HCT116 (cell line): Measurements from ENCODE around the gene MACIR. TPM values are rescaled to one million over a fixed set of nuclear protein-coding genes. Genes with fewer than 3 reads are reported as not detected.

Experiments
- ATAC-seq: fragments of 200-7000 bp; cut with Tn5 transposase; 2 replicates; pipeline ENCODE4 v1.9.1; 2020; ENCODE audit warnings: mild to moderate bottlenecking, moderate library complexity
- BruUV-seq: library from RNA; stranded (reverse); fragments of 400-500 nt; replicated peaks from 2 replicates; lab custom pipeline; 2021; lab: Mats Ljungman, UMichigan
- CTCF ChIA-PET: fragments of 300-600 bp; sonication (Branson Sonifier 250); formaldehyde crosslinking; loops from one replicate; lab custom pipeline; 2021; ENCODE audit warnings: antibody characterized with exemption; lab: Charles Lee
- POLR2A ChIA-PET: fragments of 300-600, 350-600 bp; sonication (Branson Sonifier 250); formaldehyde crosslinking; loops from one replicate; lab custom pipeline; 2021; ENCODE audit warnings: antibody characterized with exemption; lab: Charles Lee
- RAD21 ChIA-PET, 2 experiments: fragments of 300-600 bp; sonication (Branson Sonifier 250); formaldehyde crosslinking; loops; one replicate each; lab custom pipeline; 2023; ENCODE audit warnings: low total read pairs in 2 of 2; ENCODE audit not compliant: uncharacterized antibody in 2 of 2, unreplicated experiment in 2 of 2, low non-redundant PET in 1 of 2; lab: Charles Lee
- DNase-seq: peaks from one replicate; pipeline ENCODE4 v3.0.0-alpha.2; 2010; ENCODE audit warnings: low read depth, low spot score
- H2AFZ ChIP-seq: fragments of 200-600 bp; shearing (Covaris generic), sonication (generic); 2 replicates; pipeline ENCODE4 v1.6.1; 2017; ENCODE audit warnings: low read depth, mixed run types, mixed read lengths, antibody characterized with exemption, low read length; ENCODE audit not compliant: poor library complexity, severe bottlenecking
- H3K27ac ChIP-seq: 2 replicates; pipeline ENCODE4 v1.5.1; 2012; ENCODE audit warnings: low read depth, low read length
- H3K27me3 ChIP-seq: fragments of 200-600 bp; sonication (generic); 2 replicates; pipeline ENCODE4 v1.6.1; 2016; ENCODE audit warnings: mixed run types, low read length, mixed read lengths; ENCODE audit not compliant: insufficient read depth
- H3K36me3 ChIP-seq, 2 experiments: fragments of 200-500 bp in 1 of 2; fragments of 200-600 bp in 1 of 2; sonication (Bioruptor generic) in 1 of 2; sonication (generic) in 1 of 2; 2 replicates each; pipeline versions ENCODE4 v1.5.1 to v1.6.1; 2014 to 2016; ENCODE audit warnings: low read length in 2 of 2, inconsistent platforms in 1 of 2, mixed read lengths in 1 of 2, mixed run types in 1 of 2; ENCODE audit not compliant: insufficient read depth in 2 of 2, control insufficient read depth in 1 of 2
- H3K4me1 ChIP-seq, 2 experiments: fragments of 200-600 bp in 1 of 2; sonication (generic) in 1 of 2; 2 replicates each; pipeline versions ENCODE4 v1.5.1 to v1.6.1; 2012 to 2017; ENCODE audit warnings: low read length in 2 of 2, inconsistent platforms in 1 of 2, mild to moderate bottlenecking in 1 of 2, mixed read lengths in 1 of 2, mixed run types in 1 of 2, moderate library complexity in 1 of 2; ENCODE audit not compliant: insufficient read depth in 2 of 2, control insufficient read depth in 1 of 2
- H3K4me2 ChIP-seq: fragments of 200-600 bp; sonication (generic); 2 replicates; pipeline ENCODE4 v1.6.1; 2017; ENCODE audit warnings: mixed run types, low read length, mixed read lengths
- H3K4me3 ChIP-seq, 2 experiments: fragments of 200-600 bp in 1 of 2; sonication (generic) in 1 of 2; replicated peaks in 1 of 2; 2 replicates each; pipeline ENCODE4 v1.5.1; 2011 to 2016; ENCODE audit warnings: low read length in 2 of 2, control low read depth in 1 of 2, low read depth in 1 of 2, mild to moderate bottlenecking in 1 of 2, mixed read lengths in 1 of 2, mixed run types in 1 of 2
- H3K79me2 ChIP-seq: fragments of 200-600 bp; sonication (generic); 2 replicates; pipeline ENCODE4 v1.6.1; 2017; ENCODE audit warnings: mild to moderate bottlenecking, mixed run types, low read length, moderate library complexity, mixed read lengths; ENCODE audit not compliant: insufficient read depth
- H3K9ac ChIP-seq: fragments of 200-600 bp; sonication (generic); 2 replicates; pipeline ENCODE4 v1.6.1; 2016; ENCODE audit warnings: low read length, mixed read lengths
- H3K9me2 ChIP-seq: fragments of 200-600 bp; sonication (generic), shearing (Covaris generic); 2 replicates; pipeline ENCODE4 v1.6.1; 2017; ENCODE audit warnings: mixed run types, mild to moderate bottlenecking, moderate library complexity; ENCODE audit not compliant: insufficient read depth
- H3K9me3 ChIP-seq, 2 experiments: fragments of 200-500 bp in 1 of 2; fragments of 200-600 bp in 1 of 2; sonication (Bioruptor generic) in 1 of 2; sonication (generic) in 1 of 2; 2 replicates each; pipeline ENCODE4 v1.6.1; 2014 to 2017; ENCODE audit warnings: low read length in 2 of 2, mixed read lengths in 2 of 2, inconsistent platforms in 1 of 2, low read depth in 1 of 2, mild to moderate bottlenecking in 1 of 2, mixed run types in 1 of 2, moderate library complexity in 1 of 2; ENCODE audit not compliant: control insufficient read depth in 1 of 2, insufficient read depth in 1 of 2
- H4K20me1 ChIP-seq: fragments of 200-600 bp; sonication (generic), shearing (Covaris generic); 2 replicates; pipeline ENCODE4 v1.6.1; 2017; ENCODE audit warnings: mixed run types, mild to moderate bottlenecking, moderate library complexity; ENCODE audit not compliant: insufficient read depth
- ATF3 ChIP-seq: IDR thresholded peaks from 2 replicates; pipeline ENCODE4 v1.6.1; 2012
- CBX3 ChIP-seq: IDR thresholded peaks from 2 replicates; pipeline ENCODE4 v1.6.1; 2012; ENCODE audit warnings: low read depth
- MAX ChIP-seq: IDR thresholded peaks from 2 replicates; pipeline ENCODE4 v1.6.1; 2012
- RAD21 ChIP-seq: IDR thresholded peaks from 2 replicates; pipeline ENCODE4 v1.6.1; 2012; ENCODE audit warnings: low read depth, mild to moderate bottlenecking
- SIN3A ChIP-seq: IDR thresholded peaks from 2 replicates; pipeline ENCODE4 v1.6.1; 2012; ENCODE audit warnings: low read depth
- TCF7L2 ChIP-seq: IDR thresholded peaks from 2 replicates; pipeline ENCODE4 v1.7.0; 2011; ENCODE audit warnings: borderline replicate concordance, inconsistent platforms; ENCODE audit not compliant: insufficient read depth, insufficient read length; ENCODE audit errors: extremely low read depth
- YY1 ChIP-seq: IDR thresholded peaks from 2 replicates; pipeline ENCODE4 v1.6.1; 2011; ENCODE audit warnings: low read length, low read depth, moderate library complexity, mild to moderate bottlenecking; ENCODE audit not compliant: insufficient replicate concordance; ENCODE audit errors: extremely low read depth
- ZBTB33 ChIP-seq: IDR thresholded peaks from 2 replicates; pipeline ENCODE4 v1.6.1; 2011; ENCODE audit warnings: mild to moderate bottlenecking, low read length, moderate library complexity; ENCODE audit not compliant: insufficient replicate concordance; ENCODE audit errors: extremely low read depth
- ZFX ChIP-seq: fragments of 450-650 bp; IDR thresholded peaks from 2 replicates; pipeline ENCODE4 v1.6.1; 2017
- intact Hi-C: fragments of 100-400 bp; cut with micrococcal nuclease; formaldehyde crosslinking; loops from 2 replicates; pipeline ENCODE4 v1.10.0; 2022
- total RNA-seq: library from RNA; stranded (reverse); gene quantifications from one replicate; pipeline ENCODE4 v1.2.1, GENCODE V29; 2021; ENCODE audit not compliant: unreplicated experiment

Gene MACIR
- total RNA-seq, 1 experiment from 2014 or later = 10.4 TPM

GRCh38 chr5:103291606-103292005 is 33.0 kb downstream of the MACIR start (continued):
- no peak for TF ChIP-seq ZBTB33
- no peak for TF ChIP-seq YY1
- TF ChIP-seq TCF7L2 = no peak
- no peak for TF ChIP-seq ATF3
- no peak for TF ChIP-seq ZFX

- H3K36me3 ChIP-seq = no peaks in the 10 kb centered on the region
- POLR2A ChIA-PET = no interaction called here
- no peak overlapping the region for H3K4me3 ChIP-seq
- ATAC-seq (no peak), DNase-seq (no peak)
- no peak overlapping the region for H3K27ac ChIP-seq
- no peaks in the 10 kb centered on the region for H3K9me3 ChIP-seq
- no peaks in the 10 kb centered on the region for H3K4me1 ChIP-seq
- intact Hi-C loops = no loop called here
- no peaks in the 10 kb centered on the region for H3K79me2 ChIP-seq
- no peaks in the 10 kb centered on the region for H3K9me2 ChIP-seq
- no peaks in the 10 kb centered on the region for H4K20me1 ChIP-seq
- no TSS peak for BruUV-seq
- H3K4me2 ChIP-seq = no peak overlapping the region
- H3K9ac ChIP-seq = no peak overlapping the region
- CTCF ChIA-PET = no interaction called here
- TF ChIP-seq RAD21 = no peak
- TF ChIP-seq SIN3A = no peak
- TF ChIP-seq CBX3 = no peak
- TF ChIP-seq MAX = no peak
- no peak for TF ChIP-seq ATF3
- H3K27me3 ChIP-seq = no peaks in the 10 kb centered on the region
- RAD21 ChIA-PET = no interaction called here
- no peak overlapping the region for H2AFZ ChIP-seq
Observed at GRCh38 chr5:103293099-103293498, 34.5 kb downstream of the MACIR start.
